C1 segment of cervical spinal cord (tissue), 14 donors: ENCODE measurements around the gene TUBB.
"Not testable (repeated sequence)": the region's sequence is repeated elsewhere in the genome, so short reads cannot be mapped to it uniquely, and the experiment has no call there.

ENCODE experiments used
- DNase-seq, 14 donors: peaks; one replicate each; lab custom pipeline; 2025; lab: John Stamatoyannopoulos, UW

Gene TUBB

DNA sequence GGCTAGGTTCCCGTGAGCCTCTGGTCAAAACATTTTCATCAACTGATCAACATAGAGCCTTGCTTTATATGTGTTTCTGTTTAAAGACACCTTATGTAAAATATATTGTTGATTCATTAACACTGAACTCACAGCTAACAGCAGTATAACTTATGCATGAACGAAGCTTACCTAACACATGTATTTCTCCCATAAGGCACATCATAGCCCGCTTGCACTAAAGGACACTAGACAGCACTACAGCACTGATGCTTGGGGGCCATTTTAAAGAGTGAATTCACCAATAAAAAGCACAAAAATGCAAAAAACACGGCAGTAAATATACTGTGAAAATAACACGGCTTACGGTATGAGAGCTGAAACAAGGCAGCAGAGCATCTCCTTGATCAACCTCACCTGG, 18.4 kb downstream of the TUBB start:
- no peak for DNase-seq

DNA sequence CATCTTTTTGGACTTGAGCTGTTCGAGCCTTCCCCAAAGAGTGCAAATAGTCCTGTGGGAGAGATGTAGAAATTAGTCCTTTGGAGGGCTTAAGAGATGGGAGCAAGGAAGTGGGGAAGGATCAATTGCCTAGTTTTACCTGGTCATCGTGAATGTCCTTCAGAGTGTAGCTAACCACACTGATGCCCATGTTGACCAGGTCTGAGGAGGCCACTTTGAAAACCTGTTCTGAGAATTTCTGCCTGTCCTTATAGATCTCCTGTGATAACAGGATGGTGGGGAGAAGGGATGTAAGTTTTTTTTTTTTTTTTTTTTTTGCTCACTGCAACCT, 20.4 kb downstream of the TUBB start:
- no peak for DNase-seq

DNA sequence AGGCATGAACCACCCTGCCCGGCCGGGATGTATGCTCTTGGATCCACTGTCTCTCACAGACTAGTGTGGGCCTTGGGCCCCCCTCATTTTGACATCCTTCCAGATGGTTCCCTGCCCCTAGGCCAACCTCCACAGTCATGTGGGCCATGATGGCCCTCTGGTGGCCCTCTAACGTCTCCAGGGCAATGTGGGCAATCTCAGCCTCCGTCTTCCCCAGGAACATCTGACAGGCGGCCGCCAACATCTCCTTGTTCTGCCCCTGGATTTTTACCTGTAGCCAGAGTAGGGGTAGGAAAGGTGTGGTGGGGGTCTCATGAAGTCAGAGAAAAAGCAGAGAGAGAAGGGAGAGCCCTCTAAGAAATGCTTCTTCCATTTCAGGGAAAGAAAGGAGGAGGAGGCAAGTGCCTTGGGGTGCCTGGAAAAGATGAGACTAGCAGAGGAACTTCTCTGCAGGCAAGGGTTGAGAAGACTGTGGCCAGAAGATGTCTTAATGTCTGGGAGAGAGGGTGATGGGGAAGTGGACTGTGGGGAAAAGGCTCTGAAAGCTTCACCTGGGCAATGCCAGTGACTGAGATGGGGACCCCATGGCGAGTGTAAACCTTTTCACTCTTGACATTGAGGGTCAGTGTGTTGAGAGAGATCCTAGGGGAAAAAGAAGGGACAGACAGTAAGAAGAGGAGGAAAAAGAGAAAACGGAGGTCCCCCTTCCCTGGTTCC, 21.1 kb downstream of the TUBB start:
- no peak for DNase-seq

DNA sequence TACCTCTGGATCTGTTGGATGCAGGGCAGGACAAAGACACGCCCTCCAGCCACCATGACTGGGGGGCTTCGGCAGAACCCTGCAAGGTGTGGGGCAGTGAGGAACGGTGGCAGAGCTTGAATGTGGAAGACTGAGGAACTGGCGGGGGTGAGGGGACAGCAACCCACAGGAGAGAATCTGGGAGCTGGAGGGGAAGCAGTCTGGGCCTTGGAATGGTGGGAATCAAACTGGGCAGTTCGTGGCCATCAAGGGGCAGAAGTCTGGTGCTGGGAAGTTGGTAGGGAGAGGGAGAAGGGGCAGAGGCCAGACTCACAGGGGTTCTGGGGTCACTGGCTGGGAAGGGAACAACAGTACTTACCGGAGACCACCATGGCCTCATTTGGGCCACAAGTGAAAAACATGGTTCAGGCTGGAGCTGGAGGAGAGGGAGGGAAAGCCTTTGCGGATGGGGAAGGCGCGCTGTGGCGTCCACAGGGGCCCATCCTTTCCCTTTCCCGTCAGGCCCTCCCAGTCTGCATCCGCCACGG, 21.7 kb downstream of the TUBB start:
- DNase-seq = no peak

DNA sequence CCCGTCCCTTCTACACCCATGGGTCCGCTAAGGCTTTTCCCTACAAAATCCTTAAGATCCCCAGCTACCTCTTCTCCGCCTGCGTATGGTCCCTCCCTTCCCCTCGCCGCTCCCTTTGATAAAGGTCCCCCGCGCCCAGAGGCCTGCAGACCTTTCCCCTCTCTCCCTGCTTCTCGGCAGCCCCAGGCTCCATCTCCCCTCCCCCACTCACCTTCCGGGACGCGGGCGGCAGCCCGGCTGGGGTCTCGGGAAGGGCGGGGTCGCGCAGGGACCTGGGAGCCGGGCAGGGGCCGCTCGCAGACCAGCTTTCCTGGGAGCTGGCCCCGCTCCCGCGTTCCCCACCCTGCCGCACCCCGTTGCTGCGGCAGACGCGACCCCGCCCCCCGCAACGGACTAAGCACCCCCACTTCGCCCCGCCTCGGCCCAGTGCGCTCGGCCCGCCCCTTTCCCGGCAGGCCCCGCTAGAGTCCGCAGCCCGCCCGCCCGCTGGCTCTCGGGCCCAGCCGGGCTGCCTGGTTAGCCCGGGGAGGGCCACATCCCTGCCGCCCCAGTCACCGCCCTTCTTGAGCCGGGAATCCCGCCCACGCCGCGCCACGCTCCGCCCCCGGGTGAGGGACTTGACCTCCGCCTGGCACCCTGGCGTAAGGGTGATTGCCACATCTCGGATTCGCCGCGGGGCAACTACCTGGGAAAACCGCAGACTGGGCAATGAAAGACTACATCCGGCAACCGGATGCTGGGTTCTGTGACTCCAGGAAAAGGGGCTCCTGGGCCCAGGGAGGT, 22.4 kb downstream of the TUBB start, which contains the start of gene FLOT1:
TSS of gene FLOT1 (minus strand) at position 372 of the 783 bp plus-strand sequence. CDS start 498 bp downstream, outside the sequence.
- DNase-seq = peak; percentile 41 to 97 (median 86)

DNA sequence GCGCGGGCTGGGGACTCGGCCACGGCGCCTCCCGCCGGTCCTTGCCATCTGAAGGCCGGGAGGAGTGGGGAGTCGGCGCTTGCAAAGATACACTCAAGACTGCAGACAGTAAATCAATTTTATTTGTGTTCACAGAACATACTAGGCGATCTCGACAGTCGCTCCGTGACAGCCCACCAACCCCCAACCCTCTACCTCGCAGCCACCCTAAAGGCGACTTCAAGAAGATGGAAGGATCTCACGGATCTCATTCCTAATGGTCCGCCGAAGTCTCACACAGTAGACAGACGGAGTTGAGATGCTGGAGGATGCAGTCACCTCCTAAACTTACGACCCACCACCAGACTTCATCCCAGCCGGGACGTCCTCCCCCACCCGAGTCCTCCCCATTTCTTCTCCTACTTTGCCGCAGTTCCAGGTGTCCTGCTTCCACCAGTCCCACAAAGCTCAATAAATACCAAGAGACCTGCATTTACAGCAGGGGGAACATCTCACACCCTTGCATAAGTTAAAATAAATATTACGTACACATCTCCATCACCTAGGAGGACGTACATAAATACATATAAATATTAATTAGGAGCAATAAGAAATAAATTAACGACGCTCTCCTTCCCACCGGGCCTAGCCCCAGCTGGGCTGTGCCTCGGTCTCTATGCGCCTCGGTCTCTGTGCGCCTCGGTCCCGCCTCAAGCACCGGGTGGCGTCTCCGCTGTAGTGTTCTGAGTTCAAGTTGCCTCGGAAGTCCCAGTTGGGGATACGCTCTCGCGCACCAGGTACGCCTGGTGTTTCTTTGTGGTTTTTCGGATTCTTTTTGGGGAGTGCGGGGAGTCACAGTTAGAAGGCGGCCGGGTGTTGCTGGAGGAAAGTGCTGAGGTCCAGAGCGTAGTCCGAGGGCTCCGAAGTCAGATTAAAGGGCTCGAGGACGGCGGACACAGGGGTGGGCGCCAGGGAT, 23.2 kb downstream of the TUBB start:
- peak in 2 of 14 donors; percentile 23 to 55 for DNase-seq

DNA sequence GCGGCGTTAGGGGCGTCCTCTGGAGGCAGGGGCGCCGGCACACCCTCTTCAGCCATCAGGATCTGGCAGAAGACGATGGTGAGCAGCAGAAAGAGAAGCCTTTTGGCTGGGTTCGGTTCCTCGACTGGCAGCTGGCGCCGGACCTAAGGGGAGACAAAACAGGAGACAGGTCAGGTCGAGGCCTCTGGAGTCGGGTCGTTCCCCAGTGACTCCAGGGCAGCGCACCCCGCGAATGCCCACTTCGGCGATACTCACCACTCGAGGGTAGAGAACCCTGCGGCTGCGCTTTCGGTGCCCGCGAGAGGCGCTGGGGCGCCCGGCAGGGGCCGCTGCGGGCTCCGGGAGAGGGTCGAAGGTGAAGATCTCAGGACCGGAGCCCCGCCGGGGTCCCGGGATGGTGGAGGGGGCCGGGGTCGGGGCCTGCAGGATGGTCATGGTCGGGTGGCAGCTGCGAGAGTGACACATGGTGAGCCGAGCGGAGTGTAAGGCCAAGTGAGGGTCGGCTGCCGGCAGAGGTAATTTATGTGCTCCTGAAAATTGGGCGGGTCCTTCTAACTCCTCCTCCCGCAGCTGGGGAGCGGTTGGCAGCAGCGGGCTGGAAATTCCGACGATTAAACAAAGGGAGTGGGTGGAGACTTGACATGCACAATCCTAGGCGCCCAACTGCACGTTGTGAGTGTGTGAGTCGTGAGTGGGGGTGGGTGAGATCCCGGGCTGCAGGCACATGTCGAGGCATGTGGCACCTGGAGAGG, 24.1 kb downstream of the TUBB start, which contains the start of gene IER3:
TSS of gene IER3 (minus strand) at position 494 of the 752 bp plus-strand sequence. CDS start at position 465, 29 bp downstream.
- peak in 12 of 14 donors; percentile 23 to 76 (median 57) for DNase-seq

DNA sequence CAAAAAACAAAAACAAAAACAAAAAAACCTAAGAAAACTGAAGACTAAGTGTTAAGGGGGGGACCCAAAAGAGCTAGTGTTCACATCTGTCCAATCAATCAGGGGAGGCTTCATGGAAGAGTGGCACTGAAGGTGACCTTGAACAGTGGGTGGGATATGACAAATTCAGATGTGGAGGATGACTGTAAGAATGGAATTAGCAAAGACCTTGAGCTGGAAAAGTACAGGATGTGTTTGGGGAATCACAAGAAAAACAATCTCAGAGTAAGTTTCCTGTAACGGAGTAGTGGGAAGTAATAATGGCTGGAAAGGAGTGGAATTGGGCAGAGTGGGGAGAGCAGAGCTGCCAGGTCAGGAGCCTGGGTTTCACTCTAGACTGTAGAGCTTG, 27.1 kb downstream of the TUBB start:
- DNase-seq = no peak

DNA sequence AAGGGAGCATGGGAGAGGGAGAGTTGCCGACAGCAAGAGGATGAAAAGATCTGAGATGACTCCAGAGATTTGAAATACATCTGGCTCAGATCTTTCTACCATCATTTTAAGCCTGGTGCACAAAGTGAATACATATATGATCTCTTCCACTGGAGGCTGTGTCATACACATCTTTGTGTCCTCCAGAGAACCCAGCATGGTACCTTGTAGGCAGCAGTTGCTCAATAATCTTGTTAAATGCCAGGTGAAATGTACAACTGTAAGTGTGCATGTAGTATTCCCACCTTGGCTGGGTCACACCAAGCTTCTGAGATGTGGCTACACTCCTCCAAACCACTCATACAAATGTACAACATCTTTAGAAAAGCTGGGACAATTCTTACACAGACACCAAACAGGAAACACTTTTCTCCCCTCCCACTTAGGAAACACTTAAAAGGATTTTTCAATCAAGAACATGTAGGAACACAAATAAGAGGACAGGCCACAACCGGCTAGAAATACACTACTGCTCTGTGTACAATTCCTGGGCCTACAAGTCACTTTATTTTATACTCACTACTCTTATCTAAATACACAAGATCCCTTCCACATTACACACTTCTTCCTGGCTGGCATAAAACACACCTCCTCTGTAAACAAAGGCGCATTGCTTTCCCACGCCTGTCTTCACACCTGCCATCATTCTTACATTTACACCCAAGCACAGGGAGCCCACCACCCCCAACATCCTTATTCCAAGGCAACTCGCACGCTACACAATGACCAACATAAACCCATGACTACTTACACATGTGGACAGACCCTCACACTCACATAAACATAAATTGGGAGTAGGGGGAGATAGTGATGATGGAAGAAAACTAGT, 28.0 kb downstream of the TUBB start:
- no peak for DNase-seq

DNA sequence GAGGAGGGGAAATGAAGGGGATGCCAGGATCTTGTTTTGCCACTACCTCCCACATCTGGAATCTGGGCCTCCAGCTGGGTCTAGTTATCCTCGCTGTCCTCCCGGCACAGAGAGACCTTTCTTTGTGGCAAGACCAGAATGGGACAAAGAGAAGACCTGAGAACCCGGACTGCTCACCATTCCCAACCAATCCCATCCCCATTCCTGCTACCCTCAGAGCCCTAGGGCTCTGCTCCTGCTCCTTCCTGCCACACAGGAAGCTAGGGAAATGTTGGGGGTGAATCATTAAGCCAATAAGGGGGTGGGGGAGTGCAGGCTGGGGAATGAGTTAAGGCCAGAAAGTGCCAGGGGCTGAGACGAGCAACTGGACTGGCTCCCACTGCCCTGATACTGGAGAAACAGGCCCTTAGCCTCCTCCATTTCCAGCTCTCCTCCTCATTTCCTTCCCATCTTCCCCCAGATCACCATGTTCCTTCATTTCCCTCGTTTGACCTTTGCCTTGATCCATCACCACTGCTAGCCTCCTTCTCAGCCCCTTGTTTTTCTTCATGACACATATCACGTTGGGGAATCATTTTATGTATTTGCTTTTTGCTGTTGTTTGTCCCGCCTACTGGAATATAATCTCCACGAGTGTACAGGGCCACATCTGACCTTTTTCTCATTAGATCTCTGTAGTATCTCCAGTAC, 28.8 kb downstream of the TUBB start:
- no peak for DNase-seq

DNA sequence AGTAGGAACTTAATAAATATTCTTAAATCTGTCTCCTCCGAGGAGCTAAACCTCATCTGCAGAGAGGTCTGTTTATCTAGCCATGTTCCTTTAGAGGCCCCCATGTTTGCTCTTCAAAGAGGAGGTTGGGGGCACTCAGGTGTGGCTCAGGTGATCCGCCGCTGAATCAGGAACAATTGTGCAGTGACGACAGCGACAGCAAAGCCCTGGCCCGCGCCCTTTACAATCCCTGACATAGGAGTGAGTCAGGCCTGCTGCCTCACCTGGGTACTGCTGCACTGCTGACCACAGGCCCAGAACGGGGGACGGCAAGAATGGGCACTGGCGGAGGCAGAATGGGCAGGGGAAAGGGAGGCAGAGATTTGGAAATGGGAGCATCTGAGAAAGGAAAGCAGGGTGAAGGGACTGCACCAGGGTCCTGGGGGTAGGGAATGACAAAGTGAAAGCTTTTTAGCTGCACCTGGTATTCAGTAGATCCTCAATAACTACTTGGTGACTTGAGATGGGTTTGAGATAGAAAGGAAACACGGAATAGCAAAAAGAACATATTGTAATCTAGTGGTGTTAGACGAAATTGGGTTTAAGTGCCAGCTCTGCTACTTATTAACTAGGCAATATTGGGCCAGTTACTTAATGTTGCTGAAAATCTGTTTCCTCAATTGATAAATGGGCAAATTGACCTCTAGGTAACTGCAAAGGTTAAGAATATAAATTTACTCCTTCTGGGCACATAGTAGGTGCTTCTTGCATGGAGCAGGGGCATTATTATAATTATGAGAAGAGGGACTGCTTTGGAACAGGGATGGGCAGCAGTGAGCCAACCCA, 29.6 kb downstream of the TUBB start:
- DNase-seq = no peak

DNA sequence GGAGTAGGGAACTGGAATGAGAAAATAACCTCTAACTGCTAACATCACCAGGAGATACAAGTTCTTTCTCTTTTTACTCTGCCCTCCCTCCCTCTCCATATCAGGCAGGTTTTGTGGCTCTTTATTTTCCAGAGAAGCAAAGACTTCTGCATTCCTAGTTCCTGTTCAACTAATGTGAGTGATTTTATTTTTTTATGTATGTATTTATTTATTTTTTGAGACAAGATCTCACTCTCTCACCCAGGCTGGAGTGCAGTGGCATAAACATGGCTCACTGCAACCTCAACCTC, 30.2 kb downstream of the TUBB start:
- no peak for DNase-seq

DNA sequence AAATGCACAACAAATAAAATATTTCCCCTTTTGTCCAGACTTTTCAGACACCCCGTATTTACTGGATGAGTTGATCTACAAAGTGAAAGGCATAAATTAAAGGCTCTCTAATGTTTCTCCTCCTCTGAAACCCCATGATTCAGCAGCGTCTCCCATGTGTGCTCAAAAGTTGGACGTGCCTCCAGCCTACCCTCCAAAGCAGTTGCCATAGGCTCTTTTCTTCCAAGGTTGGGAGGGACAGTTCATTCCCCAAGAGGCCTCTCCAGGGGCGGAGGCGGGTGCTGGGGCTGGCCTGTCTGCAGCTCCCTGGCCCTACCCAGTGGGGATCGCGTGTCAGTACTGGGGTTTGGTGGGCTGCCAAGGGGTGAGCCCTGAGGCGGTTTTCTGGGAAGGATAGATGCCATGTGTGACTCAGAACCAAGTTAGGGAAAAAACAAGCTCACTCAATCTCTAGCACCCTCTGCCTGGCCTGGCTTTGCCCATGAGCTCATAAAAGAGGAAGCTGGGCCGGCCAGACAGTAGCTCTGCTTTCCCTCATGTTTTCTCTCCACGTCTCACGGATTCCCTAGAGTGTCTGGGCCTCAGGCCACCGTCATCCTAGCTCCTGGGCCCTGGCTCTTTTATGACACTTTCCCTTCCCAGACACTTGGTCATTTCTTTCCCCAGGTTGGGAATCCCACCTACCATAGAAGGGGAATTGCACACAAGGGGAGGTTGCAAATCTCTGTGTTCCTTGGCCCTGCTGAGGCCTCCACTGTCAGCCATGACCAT, 32.2 kb downstream of the TUBB start:
- peak in 10 of 14 donors; percentile 3 to 87 (median 56) for DNase-seq

DNA sequence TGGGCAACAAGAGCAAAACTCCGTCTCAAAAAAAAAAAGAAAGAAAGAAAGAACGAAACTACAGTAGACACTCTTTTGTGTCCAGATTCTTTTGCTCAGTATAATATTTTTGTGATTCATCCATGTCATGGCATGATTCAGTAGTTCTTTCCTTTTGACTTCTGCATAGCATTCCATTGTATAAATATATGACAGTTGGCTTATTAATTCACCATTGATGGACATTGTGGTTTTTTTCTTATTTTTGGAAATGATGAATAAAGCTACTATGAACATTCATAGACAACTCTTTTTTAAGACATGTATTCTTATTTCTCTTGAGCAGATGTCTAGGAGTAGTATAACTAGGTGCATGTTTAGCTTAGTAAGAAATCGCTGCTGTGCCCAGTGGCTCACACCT, 34.5 kb downstream of the TUBB start:
- no peak for DNase-seq

DNA sequence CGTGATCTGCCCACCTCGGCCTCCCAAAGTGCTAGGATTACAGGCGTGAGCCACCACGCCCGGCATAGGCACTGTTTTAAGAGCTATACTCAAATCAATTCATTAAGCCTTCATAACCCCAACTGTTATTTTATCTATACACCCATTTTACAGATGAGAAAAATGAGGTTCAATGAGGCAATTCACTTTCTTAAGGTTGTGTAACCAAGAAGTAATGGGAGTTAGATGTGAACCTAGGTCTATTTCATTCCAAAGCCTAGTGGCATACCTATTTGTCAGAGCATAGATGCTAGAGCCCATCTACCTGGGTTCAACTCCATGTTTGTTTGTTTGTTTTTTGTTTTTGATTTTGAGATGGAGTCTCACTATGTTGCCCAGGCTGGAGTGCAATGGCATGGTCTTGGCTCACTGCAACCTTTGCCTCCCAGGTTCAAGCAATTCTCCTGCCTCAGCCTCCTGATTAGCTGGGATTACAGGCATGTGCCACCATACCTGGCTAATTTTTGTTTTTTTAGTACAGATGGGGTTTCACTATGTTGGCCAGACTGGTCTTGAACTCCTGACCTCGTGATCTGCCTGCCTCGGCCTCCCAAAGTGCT, 36.4 kb downstream of the TUBB start:
- DNase-seq = not testable (repeated sequence)

DNA sequence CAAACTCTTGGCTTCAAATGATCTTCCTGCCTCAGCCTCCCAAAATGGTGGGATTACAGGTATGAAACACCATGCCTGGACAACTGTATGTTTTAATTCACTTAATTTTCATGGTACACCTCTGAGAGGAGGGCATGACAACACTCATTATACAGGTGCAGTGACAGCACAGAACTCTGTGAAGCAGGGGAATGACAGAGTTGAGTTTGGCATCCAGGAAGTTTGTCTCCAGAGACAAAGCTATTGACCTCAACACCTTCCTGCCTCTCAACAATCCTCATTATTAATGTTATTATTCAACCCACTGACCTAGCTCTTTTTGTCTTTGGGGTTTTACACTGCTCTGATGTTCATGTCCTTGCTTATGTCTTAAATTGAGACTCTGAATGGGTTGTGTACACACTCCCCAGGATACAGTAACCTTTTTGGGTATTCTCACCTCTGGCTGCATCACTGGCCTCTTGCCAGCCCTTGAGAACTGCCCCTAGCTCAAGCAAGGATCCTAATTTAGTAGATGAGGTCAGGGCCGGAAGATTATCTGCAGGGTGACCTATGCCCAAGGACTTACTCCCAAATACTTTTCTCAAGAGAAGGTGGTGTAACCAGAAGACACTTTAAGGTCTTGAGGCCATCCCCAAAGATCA, 37.2 kb downstream of the TUBB start:
- no peak for DNase-seq
